ENCODE data around the gene SRC. TPM values are rescaled to one million over a fixed set of nuclear protein-coding genes. Genes with fewer than 3 reads are reported as not detected.

The SRC gene
- total RNA-seq, 1 donor from 2014 or later: 64.0 TPM

GRCh38 chr20:37454636-37455385 lies 108.9 kb downstream of the SRC start:
- TF ChIP-seq, protein P1, sequence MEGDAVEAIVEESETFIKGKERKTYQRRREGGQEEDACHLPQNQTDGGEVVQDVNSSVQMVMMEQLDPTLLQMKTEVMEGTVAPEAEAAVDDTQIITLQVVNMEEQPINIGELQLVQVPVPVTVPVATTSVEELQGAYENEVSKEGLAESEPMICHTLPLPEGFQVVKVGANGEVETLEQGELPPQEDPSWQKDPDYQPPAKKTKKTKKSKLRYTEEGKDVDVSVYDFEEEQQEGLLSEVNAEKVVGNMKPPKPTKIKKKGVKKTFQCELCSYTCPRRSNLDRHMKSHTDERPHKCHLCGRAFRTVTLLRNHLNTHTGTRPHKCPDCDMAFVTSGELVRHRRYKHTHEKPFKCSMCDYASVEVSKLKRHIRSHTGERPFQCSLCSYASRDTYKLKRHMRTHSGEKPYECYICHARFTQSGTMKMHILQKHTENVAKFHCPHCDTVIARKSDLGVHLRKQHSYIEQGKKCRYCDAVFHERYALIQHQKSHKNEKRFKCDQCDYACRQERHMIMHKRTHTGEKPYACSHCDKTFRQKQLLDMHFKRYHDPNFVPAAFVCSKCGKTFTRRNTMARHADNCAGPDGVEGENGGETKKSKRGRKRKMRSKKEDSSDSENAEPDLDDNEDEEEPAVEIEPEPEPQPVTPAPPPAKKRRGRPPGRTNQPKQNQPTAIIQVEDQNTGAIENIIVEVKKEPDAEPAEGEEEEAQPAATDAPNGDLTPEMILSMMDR (IDR thresholded peaks at IDR 0.05): no peak
- no peak for ATAC-seq
- Histone ChIP-seq H3K4me1 (no peaks in the 10 kb centered on the region), H3K27ac (no peak overlapping the region), H3K4me3 (no peak overlapping the region), H3K9me3 (peaks cover 5% of the 10 kb centered on the region), H3K36me3 (no peaks in the 10 kb centered on the region), H3K27me3 (no peaks in the 10 kb centered on the region)
- DNase-seq: no peak
- intact Hi-C loops (cut with DNase I): no loop called here

Other genes starting within 250 kb of the SRC start
- gene RPN2, start 166.8 kb upstream of the SRC start, total RNA-seq: 185 TPM
- gene MROH8, start 166.6 kb upstream of the SRC start, total RNA-seq: 1.5 TPM
- gene GHRH, start 84.3 kb upstream of the SRC start, total RNA-seq: not detected
- 30.8 TPM for gene MANBAL, start 56.5 kb upstream of the SRC start, total RNA-seq
- gene NNAT, start 175.1 kb downstream of the SRC start, total RNA-seq: 0.43 TPM
- 74.8 TPM for gene BLCAP, start 181.7 kb downstream of the SRC start, total RNA-seq

Data from upper lobe of right lung (tissue), 1 donor.